OCI-LY1 (cell line): ENCODE data around the gene RNPS1.

Experiments
- H2AFZ ChIP-seq: fragments of 200-600 bp; sonication (generic), shearing (Covaris generic); 2 replicates; pipeline ENCODE4 v1.6.0; 2014; ENCODE audit warnings: antibody characterized with exemption, mild to moderate bottlenecking, low read length
- H3F3A ChIP-seq: fragments of 200-600 bp; sonication (generic), shearing (Covaris generic); 2 replicates; pipeline ENCODE4 v1.6.0; 2014; ENCODE audit warnings: mild to moderate bottlenecking, antibody characterized with exemption, low read length, moderate library complexity; ENCODE audit not compliant: insufficient read depth
- H3K27ac ChIP-seq: fragments of 200-600 bp; sonication (generic); 2 replicates; pipeline ENCODE4 v1.5.1; 2014; ENCODE audit warnings: low read length, mixed run types, mild to moderate bottlenecking, low read depth; ENCODE audit not compliant: poor library complexity, severe bottlenecking
- H3K27me3 ChIP-seq: fragments of 200-600 bp; sonication (generic); 2 replicates; pipeline ENCODE4 v1.6.0; 2014; ENCODE audit warnings: antibody characterized with exemption, mild to moderate bottlenecking, low read length, moderate library complexity; ENCODE audit not compliant: insufficient read depth
- H3K36me3 ChIP-seq: fragments of 200-600 bp; sonication (generic); 2 replicates; pipeline ENCODE4 v1.6.1; 2014; ENCODE audit warnings: mild to moderate bottlenecking, antibody characterized with exemption, low read length, moderate library complexity, mixed read lengths; ENCODE audit not compliant: insufficient read depth
- H3K4me1 ChIP-seq: fragments of 200-600 bp; sonication (generic); 2 replicates; pipeline ENCODE4 v1.5.1; 2014; ENCODE audit warnings: mild to moderate bottlenecking, low read length, moderate library complexity; ENCODE audit not compliant: insufficient read depth, severe bottlenecking
- H3K4me2 ChIP-seq: fragments of 200-600 bp; sonication (generic), shearing (Covaris generic); 2 replicates; pipeline ENCODE4 v1.6.1; 2014; ENCODE audit warnings: low read length
- H3K4me3 ChIP-seq: fragments of 200-600 bp; sonication (generic); 2 replicates; pipeline ENCODE4 v1.5.1; 2014; ENCODE audit warnings: low read length, low read depth, mild to moderate bottlenecking, mixed read lengths; ENCODE audit not compliant: poor library complexity, severe bottlenecking
- H3K79me2 ChIP-seq: fragments of 200-600 bp; shearing (Covaris generic); 2 replicates; pipeline ENCODE4 v1.6.1; 2016; ENCODE audit warnings: mixed run types, low read length, mixed read lengths; ENCODE audit not compliant: insufficient read depth
- H3K9ac ChIP-seq: fragments of 200-600 bp; sonication (generic), shearing (Covaris generic); 2 replicates; pipeline ENCODE4 v1.6.1; 2014; ENCODE audit warnings: mild to moderate bottlenecking, low read length, mixed read lengths
- H3K9me2 ChIP-seq: fragments of 200-600 bp; sonication (generic), shearing (Covaris generic); 2 replicates; pipeline ENCODE4 v1.6.1; 2014; ENCODE audit warnings: low read depth, mild to moderate bottlenecking, low read length, mixed read lengths
- H3K9me3 ChIP-seq: fragments of 200-600 bp; shearing (Covaris generic); 2 replicates; pipeline ENCODE4 v1.6.1; 2014; ENCODE audit warnings: low read length, mixed read lengths
- H4K20me1 ChIP-seq: fragments of 200-600 bp; sonication (generic), shearing (Covaris generic); 2 replicates; pipeline ENCODE4 v1.6.0; 2016; ENCODE audit warnings: mild to moderate bottlenecking, low read length; ENCODE audit not compliant: insufficient read depth
- EZH2 ChIP-seq: fragments of 200-600 bp; sonication (generic), shearing (Covaris generic); IDR thresholded peaks from 2 replicates; pipeline ENCODE4 v1.8.0; 2017; ENCODE audit warnings: borderline replicate concordance, mixed run types, mild to moderate bottlenecking, antibody characterized with exemption, low read length, moderate library complexity, mixed read lengths
- TF ChIP-seq, protein P1 (sequence below): fragments of 200-600 bp; sonication (generic), shearing (Covaris generic); IDR thresholded peaks from 2 replicates; pipeline ENCODE4 v1.5.1; 2017; ENCODE audit warnings: mild to moderate bottlenecking, antibody characterized with exemption, low read length, moderate library complexity, mixed read lengths

RNPS1 gene

DNA sequence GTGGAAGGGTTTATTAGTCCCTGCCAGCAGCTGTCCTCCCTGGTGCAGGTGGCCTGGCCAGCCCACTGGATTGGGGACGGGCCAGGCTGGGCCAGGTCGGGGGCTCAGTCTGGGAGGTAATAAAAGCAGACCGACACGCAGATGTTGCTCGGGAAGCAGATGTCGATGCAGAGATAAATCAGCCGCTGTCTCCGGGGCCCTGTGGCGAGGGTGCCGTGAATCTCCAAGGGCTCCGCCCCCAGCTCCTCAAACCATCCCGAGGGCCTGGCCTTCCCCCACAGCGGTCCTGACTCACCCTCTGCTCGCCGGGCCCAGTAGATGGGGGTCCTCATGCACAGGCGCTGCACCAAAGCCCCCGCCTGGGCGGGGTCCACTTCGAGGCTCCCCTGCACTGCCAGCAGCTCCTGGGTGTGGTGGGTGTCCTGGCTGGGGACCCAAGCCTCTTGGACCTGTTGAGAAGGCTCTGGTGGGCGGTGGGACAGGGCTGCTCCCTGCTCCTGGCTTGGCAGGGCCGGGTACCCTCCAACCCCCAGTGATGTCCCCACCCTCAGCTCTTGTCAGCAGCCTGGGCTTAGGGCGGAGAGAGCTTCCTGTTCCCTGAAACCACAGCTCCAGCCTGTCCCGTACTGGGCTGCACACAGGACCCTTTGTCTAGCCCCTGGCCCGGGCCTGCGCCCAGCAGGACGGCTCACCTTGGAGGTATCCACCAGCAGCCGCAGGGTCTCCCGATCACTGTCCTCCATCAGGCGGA lies 58.5 kb downstream of the RNPS1 start:
- Histone ChIP-seq H4K20me1 (no peaks in the 10 kb centered on the region), H3K27me3 (no peaks in the 10 kb centered on the region), H3K4me3 (no peak overlapping the region), H3K4me2 (no peak overlapping the region), H3F3A (no peaks in the 10 kb centered on the region; the same call in 1 of the 2 replicates), H3K27ac (no peak overlapping the region), H3K9ac (no peak overlapping the region), H3K9me3 (no peaks in the 10 kb centered on the region), H3K79me2 (peaks cover 6% of the 10 kb centered on the region), H3K9me2 (no peaks in the 10 kb centered on the region), H3K4me1 (peaks cover 43% of the 10 kb centered on the region), H2AFZ (no peak overlapping the region), H3K36me3 (peaks cover 33% of the 10 kb centered on the region; the same call in 1 of the 2 replicates)
- TF ChIP-seq EZH2, result no peak
- TF ChIP-seq, protein P1, sequence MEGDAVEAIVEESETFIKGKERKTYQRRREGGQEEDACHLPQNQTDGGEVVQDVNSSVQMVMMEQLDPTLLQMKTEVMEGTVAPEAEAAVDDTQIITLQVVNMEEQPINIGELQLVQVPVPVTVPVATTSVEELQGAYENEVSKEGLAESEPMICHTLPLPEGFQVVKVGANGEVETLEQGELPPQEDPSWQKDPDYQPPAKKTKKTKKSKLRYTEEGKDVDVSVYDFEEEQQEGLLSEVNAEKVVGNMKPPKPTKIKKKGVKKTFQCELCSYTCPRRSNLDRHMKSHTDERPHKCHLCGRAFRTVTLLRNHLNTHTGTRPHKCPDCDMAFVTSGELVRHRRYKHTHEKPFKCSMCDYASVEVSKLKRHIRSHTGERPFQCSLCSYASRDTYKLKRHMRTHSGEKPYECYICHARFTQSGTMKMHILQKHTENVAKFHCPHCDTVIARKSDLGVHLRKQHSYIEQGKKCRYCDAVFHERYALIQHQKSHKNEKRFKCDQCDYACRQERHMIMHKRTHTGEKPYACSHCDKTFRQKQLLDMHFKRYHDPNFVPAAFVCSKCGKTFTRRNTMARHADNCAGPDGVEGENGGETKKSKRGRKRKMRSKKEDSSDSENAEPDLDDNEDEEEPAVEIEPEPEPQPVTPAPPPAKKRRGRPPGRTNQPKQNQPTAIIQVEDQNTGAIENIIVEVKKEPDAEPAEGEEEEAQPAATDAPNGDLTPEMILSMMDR, result no peak

DNA sequence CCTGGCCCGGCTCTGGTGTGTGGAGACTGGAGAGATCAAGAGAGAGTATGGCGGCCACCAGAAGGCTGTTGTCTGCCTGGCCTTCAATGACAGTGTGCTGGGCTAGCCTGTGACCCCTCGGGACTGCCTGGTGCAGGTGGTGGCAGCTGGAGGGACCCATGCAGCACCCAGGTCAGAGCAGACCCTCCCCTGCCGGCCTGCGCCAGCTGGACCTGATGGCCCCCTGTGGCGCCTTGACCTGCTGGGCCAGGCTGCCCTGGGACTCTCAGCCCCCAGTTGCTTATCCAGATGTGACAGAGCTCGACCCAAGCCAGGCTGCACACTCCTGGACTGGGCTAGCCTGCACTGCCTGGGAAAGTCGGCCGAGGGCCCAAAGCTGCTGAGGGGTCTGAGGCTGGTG lies 59.2 kb downstream of the RNPS1 start:
- peaks cover 43% of the 10 kb centered on the region for H3K4me1 ChIP-seq
- H3K4me2 ChIP-seq, result no peak overlapping the region
- no peaks in the 10 kb centered on the region for H3K9me2 ChIP-seq
- peaks cover 33% of the 10 kb centered on the region; the same call in 1 of the 2 replicates for H3K36me3 ChIP-seq
- no peak overlapping the region for H2AFZ ChIP-seq
- no peaks in the 10 kb centered on the region for H3K9me3 ChIP-seq
- H3K27ac ChIP-seq, result no peak overlapping the region
- peaks cover 6% of the 10 kb centered on the region for H3K79me2 ChIP-seq
- no peak overlapping the region for H3K4me3 ChIP-seq
- no peaks in the 10 kb centered on the region for H3K27me3 ChIP-seq
- H3F3A ChIP-seq, result no peaks in the 10 kb centered on the region; the same call in 1 of the 2 replicates
- no peaks in the 10 kb centered on the region for H4K20me1 ChIP-seq
- TF ChIP-seq EZH2, result no peak
- TF ChIP-seq, protein P1, result no peak
- H3K9ac ChIP-seq, result no peak overlapping the region

DNA sequence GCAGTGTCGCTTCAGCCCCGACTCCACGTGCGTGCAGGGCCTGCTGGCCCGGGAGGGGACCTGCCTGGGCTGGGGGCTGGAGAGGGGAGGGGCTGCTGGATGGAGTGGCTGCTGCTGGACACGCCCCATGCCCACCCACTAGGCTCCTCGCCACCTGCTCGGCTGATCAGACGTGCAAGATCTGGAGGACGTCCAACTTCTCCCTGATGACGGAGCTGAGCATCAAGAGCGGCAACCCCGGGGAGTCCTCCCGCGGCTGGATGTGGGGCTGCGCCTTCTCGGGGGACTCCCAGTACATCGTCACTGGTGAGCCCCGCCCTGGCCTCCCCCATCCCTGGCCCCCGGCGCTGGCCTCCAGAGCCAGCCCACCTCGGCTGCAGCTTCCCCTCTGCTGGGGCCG lies 59.6 kb downstream of the RNPS1 start:
- Histone ChIP-seq H3K4me1 (peaks cover 39% of the 10 kb centered on the region), H3K4me3 (no peak overlapping the region)

More for the DNA sequence above, 59.6 kb downstream of the RNPS1 start:
- Histone ChIP-seq H3K27me3 (no peaks in the 10 kb centered on the region), H3K9me2 (no peaks in the 10 kb centered on the region), H3K27ac (no peak overlapping the region), H3K79me2 (peaks cover under 1% of the 10 kb centered on the region), H2AFZ (no peak overlapping the region), H3F3A (no peaks in the 10 kb centered on the region; the same call in 1 of the 2 replicates), H3K9ac (no peak overlapping the region), H4K20me1 (no peaks in the 10 kb centered on the region), H3K36me3 (peaks cover 33% of the 10 kb centered on the region; the same call in 1 of the 2 replicates), H3K4me2 (no peak overlapping the region), H3K9me3 (no peaks in the 10 kb centered on the region)
- TF ChIP-seq EZH2, result no peak
- TF ChIP-seq, protein P1, result no peak
